ENCODE data around the gene GPC6.
"Not testable (repeated sequence)": the region's sequence is repeated elsewhere in the genome, so short reads cannot be mapped to it uniquely, and the experiment has no call there.

The GPC6 gene

GRCh38 chr13:93450761-93451160 is 224.2 kb downstream of the GPC6 start:
- no peak for DNase-seq

DNA sequence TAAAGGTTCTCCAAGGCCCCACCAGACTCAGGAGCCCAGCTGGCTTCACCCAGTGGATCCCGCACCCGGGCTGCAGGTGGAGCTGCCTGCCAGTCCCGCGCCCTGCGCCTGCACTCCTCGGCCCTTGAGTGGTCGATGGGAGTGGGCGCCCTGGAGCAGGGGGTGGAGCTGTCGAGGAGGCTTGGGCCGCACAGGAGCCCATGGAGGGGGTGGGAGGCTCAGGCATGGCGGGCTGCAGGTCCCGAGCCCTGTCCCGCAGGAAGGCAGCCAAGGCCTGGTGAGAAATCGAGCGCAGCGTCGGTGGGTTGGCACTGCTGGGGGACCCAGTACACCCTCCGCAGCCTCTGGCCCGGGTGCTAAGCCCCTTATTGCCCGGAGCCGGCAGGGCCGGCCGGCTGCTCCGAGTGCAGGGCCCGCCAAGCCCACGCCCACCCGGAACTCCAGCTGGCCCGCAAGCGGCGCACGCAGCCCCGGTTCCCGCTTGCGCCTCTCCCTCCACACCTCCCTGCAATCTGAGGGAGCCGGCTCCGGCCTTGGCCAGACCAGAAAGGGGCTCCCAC is 228.1 kb downstream of the GPC6 start:
- DNase-seq = not testable (repeated sequence)

- DNase-seq = no peak
Measured at GRCh38 chr13:93455861-93456260, 229.3 kb downstream of the GPC6 start.

DNA sequence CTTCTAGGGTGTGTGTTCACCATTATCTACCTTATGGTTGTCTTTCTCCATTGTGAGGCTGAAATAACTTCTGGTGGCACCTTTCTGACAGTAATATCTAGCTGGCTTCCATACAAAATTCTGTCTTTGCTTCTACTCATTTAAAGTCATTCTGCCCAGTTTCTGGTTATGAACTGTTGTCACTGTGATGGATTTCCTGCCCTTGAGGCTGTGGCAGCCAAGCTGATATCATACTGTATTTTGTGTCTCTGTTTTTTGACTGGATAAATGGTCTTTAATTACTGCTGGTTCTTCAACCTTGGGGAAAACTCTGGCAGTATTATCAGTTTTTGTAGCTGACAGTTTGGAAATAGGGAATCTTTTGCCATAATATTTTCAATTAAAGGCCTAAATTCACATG is 233.4 kb downstream of the GPC6 start:
- DNase-seq = no peak

GRCh38 chr13:93462151-93462550 is 235.5 kb downstream of the GPC6 start:
- DNase-seq = no peak

- no peak for DNase-seq
Measured at GRCh38 chr13:93466502-93467036, 240.0 kb downstream of the GPC6 start.

GRCh38 chr13:93467175-93467574 is 240.6 kb downstream of the GPC6 start:
- DNase-seq = no peak

GRCh38 chr13:93468433-93468832 is 241.8 kb downstream of the GPC6 start:
- DNase-seq = no peak

GRCh38 chr13:93472296-93472695 is 245.7 kb downstream of the GPC6 start:
- DNase-seq = no peak

- no peak for DNase-seq
Measured at GRCh38 chr13:93472814-93473296, 246.2 kb downstream of the GPC6 start.

DNA sequence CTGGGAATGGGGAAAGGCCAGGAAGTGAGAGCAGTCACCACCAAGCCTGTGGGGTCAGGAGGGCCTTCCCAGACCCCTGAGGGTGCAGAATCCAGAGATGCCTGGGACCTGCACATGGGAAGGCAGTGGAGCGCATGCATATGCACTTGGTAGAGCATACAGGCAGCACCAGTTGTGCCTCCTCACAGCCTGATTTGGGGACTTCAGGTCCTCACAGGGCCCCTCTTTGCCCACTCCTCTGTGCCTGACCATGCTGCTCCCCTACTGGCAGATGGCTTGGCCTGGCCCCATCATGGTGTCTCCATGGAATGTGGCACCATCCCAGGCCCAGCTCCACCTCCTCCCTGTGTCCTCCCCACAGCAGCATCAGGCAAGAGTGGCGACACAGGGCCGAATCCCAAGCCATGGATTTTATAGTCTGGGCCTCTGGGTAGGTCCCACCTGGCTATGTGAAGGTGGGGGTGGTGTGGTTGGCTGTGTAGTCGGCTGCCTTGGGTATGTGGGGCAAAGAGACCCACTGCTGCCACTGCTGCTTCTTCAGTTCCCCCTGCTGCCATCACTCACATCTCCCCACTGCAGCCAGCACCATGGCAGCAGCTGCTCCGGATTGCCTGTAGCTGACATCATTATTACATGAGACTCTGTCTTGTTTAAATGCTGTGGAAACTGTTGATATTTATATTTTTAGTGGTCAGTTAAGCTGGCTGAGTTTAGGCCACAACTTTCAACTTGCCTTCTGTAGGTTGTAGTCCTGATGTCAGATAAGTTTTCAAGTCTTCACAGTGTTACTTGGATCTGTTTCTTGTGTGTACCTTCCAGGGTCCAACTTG is 247.0 kb downstream of the GPC6 start:
- DNase-seq = no peak

GRCh38 chr13:93476175-93476574 is 249.6 kb downstream of the GPC6 start:
- no peak for DNase-seq

DNA sequence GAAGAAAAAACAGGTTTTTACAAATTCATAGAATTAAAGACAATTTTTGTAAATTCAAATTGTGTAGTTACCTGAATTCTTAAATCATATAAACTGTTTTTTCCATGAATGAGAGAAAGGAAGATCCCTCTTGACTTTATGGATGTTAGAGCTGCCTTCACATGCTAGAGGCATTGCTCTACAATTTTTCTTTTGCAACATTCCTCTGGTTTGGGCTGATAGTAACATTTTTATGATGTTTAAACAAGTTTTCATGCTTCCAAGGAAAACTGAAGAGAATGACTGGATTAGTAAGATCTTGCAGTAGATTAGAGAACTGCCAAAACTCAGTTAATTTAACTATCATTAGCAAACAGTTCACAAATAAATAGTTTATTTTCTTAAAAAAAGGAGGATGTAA is 250.6 kb downstream of the GPC6 start:
- DNase-seq = no peak

DNA sequence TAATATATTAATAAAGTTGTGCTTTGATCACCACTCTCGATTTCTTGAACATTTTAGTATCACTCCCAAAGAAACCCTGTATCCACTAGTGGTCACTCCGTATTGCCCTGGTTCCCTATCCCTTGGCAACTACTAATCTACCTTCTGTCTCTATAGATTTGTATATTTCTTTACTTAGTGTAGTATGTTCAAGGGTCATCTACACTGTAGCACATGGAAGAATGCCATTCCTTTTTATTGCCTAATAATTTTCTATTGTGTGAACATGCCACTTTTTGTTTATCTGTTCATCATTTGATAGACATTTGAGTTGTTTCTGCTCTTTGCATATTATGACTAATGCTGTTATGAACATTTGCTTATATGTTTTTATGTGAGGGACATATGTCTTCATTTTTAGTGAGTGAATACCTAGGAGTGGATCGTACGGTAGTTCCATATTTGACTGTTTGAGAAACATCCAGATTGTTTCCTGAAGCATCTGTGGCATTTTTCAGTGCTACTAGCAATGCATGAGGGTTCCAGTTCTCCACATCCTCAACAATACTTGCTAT is 254.0 kb downstream of the GPC6 start:
- DNase-seq = no peak

GRCh38 chr13:93496117-93496516 is 269.5 kb downstream of the GPC6 start:
- not testable (repeated sequence) for DNase-seq

- DNase-seq = peak; percentile 43
Measured at GRCh38 chr13:93496985-93497673, 270.5 kb downstream of the GPC6 start.

DNA sequence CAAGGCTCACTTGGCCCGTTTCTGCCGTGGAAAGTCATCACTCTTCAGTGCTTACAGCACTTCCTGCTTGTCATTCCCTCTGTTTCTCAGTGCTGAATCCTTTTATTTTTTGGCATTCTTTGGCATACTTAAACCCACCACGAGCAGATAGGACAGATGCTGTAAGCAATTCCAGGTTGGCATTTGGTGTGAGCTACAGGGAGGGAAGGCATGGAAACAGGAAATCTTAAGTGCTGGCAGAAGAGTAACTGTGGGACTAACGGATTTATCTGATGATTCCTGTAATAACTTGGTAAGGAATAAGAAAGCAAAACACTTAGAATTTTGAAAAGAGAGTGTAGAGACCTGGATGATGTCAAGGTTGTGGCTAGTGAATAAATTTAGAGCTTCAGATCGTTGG is 273.4 kb downstream of the GPC6 start:
- no peak for DNase-seq

DNA sequence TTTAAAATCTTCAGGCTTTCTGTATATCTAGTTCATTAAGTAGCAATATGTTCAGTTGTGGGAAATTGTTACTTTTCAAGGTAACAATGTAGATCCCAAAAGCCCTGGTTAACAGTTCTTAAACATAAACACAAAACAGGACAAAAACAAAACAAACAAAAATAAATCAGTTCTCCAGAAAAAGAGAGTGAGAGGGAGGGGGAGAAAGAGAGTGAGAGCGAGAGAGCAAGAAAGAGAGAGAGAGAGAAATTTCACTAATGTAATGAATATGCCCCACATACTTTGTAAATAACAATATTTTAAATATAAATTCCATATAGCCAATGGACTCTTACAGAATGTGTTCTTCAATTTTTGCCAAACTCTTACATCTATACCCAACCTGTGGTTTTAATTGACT is 275.5 kb downstream of the GPC6 start:
- no peak for DNase-seq

- no peak for DNase-seq
Measured at GRCh38 chr13:93502987-93503615, 276.5 kb downstream of the GPC6 start.

- DNase-seq = no peak
Measured at GRCh38 chr13:93505104-93505952, 278.7 kb downstream of the GPC6 start.

- no peak for DNase-seq
Measured at GRCh38 chr13:93511011-93511410, 284.4 kb downstream of the GPC6 start.

- no peak for DNase-seq
Measured at GRCh38 chr13:93515267-93515666, 288.7 kb downstream of the GPC6 start.
